Measurements from ENCODE around the gene ZNF683. TPM values are rescaled to one million over a fixed set of nuclear protein-coding genes. Genes with fewer than 3 reads are reported as not detected.

The ZNF683 gene
- total RNA-seq, 1 donor from 2014 or later: not detected

DNA sequence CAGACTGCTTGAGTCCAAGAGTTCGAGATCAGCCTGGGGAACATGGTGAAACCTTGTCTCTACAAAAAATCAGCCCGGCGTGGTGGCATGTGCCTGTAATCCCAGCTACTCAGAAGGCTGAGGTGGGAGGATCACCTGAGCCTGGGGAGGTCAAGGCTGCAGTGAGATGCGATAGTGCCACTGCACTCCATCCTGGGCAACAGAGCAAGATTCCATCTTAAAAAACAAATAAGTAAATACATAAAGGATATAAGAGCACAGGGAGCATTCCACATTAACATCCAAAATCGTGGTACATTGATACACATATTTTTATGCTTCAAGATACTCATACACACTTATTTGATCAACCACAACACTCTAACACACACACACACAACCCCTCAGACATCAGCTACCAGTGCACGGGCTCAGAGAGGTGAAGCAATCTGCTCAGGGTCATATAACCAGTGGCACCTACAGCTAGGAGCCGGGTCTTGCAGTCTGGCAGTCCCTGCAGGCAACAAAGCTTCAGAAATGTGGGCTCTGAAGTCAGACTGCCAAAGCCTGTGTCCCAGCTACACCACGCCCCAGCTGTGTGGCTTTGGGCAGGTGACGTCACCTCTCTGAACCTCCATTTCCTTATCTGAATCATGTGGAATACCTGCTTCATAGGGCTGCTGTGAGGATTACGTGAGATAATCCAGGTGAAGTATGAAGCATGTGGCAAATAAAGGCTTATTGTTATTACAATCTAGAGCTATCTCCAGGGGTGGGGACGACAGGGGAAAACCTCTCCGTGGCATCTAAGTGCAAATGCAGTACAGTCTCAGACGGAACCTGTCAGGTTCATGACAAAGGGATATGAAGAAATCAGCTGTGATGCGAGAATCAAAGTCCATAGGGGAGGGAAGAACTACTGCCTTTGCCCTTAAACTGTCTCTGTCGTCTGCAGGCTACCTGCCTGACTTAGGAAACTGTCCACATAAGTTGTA, 13.9 kb downstream of the ZNF683 start:
- DNase-seq: no peak

DNA sequence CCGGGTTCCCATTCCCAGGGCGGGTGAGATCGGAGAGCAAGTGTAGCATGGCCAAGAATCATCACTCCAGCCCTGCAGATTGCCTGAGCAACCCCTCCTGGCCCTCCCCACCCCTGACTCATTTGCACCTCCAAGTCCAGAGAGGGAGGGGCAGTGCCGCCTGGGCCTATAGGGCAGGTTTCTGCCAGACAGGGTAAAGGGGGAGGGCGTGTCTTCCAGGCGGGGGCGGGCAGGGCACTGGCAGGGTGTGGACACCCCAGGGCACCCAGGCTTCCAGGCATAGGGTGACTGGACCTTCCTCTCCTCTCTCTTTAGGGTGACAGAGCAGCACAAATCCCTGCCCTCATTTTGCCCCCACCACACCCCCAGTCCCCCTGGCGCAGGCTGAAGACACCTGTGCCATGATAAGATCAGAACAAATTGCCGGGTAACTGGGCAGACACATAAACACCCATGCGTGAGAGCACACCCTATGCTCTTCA, 15.4 kb downstream of the ZNF683 start:
- no peak for DNase-seq

DNA sequence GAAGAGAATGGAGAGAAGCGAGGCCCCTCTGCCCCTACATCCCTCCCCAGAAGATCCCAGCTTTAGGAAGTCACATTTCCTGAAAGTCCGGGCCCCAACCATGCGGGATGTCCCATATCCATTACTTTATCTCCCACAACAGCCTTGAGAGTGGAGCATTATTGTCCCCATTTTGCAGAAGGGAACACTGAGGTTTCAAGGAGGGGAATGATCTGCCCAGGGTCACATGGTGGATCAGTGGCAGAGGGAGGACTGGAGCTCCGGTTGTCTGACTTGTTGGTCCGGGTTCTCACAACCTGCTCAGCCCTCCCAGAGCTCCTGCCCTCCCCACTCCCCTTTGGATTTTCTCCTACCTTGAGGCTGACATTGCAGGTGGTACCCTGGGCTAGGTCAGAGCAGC, 16.4 kb downstream of the ZNF683 start:
- DNase-seq: no peak

DNA sequence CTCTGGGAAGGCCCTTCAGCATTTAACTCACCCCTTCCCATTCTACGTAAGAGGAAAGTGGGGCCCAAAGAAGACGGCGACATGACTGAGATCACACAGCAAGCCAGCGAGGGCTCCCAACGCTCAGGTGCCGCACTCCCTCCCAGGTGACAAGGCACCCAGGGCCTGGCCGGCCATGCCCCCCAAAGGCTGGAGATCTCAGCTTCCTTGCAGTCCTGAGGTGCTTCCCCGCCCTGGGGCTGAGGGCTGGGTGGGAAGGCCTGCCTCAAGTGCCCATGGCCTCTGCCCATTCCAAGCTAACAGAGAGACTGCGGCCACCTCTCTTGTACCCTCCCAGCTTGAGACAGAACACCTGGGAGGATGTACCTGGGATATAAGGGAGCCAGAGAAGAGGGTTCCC, 17.6 kb downstream of the ZNF683 start:
- DNase-seq: no peak

DNA sequence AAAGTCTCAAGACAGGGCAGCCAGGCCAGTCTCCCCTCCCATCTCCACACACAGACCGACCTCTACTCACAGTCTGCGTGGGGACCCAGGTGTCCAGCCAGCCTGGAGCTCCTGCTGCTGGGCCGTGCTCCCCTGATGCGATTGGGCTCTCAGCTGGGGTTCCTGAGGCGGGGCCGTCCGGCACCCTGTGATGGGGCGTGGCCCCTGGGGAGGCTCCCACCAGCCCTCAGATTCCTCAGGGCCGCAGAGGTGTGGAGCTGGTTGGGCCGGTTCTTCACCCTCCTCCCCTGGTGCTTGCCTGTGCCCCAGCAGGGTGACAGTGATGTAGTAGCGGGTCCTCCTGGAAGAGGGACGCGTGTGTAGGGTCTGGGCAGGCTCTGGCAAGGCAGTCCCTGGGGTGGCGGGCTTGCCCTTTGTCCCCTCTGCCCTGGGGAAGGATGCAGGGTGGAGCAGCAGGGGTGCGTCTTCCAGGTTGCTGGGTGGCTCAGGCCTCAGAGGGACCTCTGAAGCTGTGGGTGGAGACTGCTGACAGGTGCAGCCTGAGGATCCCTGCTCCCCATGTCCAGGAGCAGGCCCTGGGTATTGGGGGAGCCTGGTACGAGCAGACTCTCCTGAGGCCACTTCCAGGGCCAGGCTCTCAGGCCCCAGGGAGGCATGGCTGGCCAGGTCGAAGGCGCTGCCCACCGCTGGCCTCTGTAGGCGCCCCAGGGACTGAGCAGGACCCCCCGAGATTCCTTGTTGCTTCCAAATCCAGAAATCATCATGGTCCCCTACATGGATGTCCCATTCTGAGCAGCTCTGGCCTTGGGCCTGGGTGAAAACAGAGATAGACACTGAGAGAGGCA, 18.4 kb downstream of the ZNF683 start, which contains the start of gene CRYBG2:
TSS of gene CRYBG2 (minus strand) at position 155 of the 845 bp plus-strand sequence. CDS start 7,473 bp downstream, outside the sequence.
- no peak for DNase-seq

DNA sequence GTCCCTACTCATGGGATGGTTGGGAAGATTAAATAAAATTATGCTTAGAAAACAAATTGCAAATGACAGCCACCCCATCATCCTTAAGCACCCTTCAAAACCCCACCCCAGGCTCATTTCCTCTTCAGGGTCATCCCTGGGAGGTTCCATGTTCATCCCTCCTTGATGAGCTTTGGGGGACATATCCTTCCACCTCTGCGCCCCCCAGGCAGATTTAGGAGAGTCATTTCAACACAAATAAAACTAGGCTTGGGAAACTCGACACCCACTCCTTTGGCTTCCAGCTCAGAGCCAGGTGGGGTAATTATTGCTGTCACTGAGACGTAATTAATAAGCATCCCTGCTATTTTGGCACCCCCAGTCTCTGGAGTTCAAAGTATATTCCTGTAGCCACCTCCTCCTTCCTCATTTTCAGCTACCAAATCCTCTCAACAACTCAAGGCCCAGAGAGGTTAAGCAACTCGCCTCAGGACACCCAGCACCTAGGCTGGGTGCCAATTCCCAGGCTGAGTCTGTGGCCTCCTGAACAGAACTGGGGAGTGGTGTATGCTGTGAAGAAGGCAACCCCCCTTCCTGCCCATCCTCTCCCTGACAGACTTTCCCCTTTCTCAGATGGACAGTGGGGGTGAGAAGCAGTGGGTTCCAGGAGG, 19.2 kb downstream of the ZNF683 start:
- DNase-seq: no peak

DNA sequence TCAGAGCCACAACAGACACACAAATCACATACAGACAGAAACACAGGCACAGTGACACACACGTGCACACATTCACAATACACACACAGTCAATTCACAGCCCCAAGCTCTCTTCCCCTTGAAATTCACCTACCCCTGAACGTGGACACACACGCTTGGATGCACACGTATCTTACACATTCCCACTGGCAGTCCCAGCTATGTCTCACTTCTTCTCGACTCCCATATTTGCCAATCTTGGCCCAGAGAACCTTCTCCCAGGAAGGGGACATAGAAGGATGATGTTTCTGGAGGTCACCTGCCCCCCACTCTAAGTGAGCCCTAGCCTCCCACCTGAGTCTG, 20.2 kb downstream of the ZNF683 start:
- DNase-seq: no peak

DNA sequence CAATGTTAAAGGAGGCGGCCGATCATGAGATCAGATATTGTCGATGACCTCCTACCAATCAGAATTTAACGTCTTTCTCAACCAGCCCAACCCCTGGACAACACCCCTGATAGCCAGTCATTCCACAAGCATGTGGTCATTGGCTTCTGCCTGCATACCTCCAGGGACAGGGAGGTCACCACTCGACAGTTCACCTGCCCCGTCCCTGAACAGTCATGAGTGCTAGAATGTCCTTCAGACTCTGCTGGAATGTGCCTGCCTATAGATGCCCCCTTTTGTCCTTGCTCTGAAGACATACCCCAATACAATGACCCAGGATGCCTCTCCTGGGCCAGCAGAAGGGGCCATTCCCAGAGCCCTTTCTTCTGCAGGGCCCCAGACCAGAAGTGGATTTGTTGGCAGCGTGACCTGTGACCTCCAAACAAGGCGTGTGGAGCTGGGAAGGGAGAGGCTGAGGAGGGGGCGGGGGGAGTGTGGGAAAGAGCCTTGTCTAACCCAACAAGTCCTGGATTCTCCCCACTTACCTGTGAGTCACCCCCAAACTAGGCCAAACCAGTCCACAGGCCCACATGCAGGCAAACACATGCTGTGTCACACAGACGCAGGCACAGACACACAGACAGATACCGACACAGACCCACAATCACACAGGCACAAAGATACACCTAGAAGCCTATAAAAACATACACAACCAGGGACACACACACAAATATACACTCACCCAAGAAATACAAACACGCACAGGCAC, 20.8 kb downstream of the ZNF683 start:
- DNase-seq: no peak

DNA sequence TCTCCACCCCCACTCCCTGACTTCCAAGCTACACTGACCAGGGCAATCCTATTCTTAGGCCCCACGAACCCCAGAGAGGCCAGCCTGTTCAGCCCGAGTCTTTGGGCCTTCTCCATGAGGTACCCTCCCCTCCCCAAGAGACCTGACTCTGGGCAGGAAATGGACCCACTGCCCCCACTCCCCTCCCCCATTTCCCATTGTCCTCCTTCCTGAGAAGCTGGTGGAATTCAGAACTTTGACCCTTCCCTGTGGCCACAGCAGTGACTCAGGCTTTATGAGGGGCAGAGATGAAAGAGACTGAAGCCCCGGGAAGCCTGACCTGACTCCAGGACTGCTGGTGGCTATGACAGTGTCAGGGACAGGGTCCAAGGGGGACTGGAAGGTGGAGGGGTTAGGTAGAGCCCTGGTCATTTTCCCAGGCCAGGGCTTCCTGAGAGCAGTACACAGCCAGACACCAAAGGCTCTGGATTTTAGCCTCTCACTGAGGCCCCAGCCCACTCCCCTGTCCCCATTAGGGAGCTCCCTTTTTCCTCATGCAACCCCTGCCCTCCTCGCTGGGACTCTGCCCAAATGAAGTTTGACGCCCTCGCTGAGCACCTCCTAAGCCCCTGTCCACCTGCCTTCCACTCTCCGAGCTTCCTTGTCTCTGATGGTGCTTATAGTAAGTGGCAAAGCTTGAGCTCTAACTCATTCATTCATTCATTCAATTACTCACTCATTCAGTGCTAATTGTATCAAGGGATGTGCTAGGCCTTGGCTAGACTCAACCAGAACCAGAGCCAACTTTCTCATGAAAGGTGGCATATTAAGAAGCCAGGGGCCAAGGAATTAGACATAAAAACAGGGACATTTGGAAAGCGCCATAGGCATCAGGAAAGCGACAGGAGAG, 21.6 kb downstream of the ZNF683 start:
- DNase-seq: no peak

DNA sequence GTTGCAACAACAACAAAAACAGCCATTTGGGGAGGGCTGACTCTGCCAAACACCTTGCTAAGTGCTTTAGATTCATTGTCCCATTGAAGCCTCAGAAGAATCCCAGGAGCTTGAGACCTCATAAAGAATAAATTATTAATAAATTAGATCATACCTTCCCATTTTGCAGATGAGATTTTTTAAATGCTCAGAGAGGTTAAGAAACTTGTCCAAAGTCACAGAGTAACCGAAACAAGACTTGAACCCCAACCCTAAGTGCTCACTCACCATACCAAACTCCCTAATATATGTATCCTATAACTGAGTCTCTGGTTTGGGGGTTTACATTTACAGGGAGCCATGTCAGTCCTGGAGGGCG, 22.2 kb downstream of the ZNF683 start:
- no peak for DNase-seq

DNA sequence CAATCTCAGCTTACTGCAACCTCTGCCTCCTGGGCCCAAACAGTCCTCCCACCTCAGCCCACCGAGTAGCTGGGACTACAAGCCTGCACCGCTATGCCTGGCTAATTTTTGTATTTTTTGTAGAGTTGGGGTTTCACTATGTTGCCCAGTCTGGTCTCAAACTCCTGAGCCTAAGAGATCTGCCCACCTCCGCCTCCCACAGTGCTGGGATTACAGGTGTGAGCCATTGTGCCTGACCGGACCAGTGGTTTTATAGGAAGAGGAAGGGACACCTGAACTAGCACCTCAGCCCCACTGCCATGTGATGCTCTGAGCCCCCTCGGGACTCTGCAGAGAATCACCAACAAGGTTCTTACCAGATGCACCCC, 22.7 kb downstream of the ZNF683 start:
- DNase-seq: no peak

DNA sequence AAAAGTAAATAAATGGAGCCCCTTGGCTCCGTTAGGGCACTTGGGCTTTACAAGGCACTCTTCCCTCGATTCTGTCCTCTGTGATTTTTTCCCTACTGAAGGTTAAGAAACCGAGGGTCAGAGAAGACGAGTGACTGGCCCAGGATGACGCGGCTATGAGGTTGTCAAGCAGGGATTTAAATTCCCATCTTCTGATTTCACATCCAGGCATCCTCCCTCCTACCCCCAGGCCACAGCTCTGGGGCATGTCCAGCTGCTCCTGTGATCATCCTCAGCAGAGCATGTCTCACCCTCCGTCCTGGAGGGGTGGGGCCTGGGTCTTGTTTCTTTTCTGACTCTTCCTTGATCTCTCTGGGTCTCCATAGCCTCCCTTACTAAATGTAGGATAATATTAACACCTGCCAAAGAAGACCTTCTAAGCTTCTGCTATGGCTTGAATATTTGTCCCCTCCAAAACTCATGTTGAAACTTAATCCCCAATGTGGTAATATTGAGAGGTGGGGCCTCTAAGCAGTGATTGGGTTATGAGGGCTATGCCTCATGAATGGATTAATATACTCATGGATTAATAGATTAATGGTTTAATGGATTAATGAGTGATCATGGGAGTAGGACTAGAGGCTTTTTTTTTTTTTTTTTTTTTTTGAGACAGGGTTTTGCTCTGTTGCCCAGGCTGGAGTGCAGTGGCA, 23.2 kb downstream of the ZNF683 start:
- no peak for DNase-seq

DNA sequence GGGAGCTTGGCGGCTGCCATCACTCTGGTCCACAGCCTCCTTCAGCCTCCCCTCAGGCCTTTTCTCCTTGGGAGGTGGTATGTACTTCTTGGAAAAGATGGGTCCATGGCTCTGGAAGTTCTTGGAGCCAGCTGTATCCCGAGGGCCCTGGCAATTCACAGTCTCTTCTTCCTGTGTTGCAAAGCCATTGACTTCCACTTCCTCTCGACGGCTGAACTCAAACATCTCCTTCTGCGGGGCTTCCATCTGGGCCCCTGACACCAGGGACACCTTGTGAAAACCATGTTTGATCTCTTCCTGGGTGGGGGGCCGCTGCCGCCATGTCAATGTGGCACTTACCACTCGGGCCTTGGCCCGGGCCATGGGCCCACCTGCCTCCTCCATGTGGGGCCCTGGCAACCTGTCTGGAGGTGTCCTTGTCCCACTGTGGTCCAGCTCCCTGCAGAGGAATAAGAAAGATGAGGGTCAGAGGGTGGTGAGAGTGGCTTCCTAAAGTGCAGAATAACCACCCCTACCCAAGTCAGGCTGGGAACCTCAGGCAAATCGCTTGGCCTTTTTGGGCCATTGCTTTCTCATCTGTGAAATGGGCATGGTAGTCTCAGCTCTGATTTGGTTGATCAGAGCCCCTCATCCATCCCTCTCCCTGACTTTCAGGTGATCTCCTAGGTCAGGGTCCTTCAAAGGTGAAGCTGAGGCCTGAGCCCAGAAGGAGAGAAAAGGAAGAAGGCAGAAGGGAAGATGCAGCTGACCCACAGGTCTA, 26.1 kb downstream of the ZNF683 start:
- DNase-seq: no peak

DNA sequence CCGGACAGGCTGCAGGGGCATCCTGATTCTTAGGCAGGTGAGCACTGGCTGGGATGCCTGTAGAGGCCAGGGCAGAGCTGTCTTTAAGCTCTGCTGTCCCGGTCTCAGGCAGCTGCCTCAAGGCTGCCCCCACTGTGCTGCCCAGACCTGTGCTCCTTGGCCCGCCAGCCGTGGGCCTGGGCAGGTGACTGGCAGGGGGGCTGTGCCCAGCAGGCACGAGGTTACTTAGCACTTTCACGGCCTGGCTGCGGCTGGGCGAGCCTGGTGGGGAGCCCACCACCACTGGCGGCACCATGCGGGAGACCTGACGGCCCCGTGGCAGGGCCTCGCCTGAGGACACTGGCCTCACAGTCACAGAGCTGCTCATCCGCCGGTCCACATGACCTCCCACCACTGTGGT, 26.8 kb downstream of the ZNF683 start:
- DNase-seq: no peak

DNA sequence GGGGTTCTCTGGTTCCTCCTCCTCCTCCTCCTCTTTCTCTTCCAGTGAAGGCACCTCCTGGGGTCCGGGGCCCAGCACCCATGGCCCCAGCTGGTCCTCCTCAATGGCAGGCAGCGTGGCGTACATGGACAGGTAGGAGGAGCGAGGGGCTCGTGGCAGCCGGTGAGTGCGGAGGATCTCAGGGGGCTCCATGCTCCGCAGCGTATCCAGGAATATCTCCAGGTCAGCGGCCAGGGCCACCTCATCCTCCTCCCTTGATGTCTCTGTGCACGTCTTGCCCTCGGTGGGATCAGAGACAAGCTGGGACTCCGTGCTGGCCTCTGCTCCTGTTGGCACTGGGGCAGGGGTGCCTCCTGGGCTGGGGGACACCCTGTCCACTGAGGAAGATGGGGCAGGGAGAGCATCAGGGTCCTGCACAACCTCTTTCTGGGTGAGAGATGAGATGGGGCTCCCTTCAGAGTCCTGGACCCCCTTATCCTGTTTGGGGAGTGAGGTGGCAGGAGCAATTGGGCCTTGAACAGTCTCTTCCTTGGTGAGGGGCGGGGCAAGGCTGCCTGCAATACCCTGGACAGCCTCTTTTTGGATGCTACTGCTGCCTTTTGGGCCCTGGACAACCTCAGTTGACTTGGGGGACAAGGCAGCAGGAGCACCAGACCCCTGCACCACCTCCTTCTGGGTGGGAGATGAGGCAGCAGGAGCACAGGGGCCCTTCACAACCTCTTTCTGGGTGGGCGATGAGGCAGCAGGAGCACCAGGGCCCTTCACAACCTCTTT, 28.2 kb downstream of the ZNF683 start:
- no peak for DNase-seq

DNA sequence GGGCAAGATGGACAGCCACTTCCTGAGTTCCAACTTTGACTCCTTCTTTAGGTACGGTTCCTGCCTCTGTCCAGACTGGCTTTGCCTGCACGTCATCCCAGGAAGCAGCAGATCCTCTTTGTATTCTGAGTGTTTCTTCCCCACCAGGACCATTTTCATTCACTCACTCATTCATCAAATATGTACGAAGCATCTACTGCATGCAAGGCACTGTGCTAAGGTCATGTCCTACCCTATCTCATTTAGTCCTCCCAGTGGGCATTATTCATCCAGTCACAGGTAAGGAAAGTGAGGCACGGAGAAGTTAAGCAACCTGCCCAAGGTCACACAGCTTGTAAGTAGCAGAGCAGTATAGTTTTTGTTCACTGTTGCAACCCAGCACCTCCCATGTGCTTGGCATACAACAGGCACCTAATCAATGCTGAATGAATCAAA, 32.5 kb downstream of the ZNF683 start:
- DNase-seq: no peak

DNA sequence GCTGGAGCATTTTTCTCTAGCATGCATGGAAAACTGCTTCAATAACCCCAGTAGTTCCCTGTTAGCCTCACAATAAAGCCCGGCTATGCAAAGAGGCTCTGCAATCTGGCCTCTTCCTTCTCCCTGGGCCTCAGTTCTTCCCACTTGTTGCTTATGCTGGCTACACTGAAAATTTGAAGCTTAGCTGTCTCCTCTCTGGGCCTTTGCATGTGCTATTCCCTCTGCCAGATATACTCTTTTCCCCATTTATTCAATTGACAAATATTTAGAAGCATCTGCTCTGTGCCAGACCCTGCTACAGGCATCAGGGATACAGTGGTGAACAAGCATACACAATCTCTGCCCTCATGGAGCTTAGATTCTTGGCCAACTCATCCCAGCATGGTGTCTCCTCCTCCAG, 33.9 kb downstream of the ZNF683 start:
- no peak for DNase-seq

DNA sequence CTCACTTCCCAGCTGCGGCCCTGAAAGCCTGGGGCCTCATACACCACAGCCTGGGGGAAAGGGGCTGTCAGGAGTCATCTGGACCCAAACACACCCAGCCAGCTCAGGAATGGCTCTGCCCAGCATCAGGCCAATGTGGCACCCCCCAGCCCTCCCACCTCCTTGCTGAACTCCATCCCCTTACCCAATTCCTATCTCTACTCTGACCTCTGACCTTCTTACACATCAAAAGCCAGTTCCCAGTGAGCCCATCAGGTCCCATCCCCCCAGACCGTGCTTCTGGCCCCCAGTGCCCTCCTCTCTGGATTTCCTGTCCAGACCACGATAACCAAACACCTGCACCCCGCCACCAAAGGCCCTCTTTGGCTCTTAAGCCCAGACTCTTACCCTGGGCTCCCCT, 34.9 kb downstream of the ZNF683 start:
- DNase-seq: no peak

DNA sequence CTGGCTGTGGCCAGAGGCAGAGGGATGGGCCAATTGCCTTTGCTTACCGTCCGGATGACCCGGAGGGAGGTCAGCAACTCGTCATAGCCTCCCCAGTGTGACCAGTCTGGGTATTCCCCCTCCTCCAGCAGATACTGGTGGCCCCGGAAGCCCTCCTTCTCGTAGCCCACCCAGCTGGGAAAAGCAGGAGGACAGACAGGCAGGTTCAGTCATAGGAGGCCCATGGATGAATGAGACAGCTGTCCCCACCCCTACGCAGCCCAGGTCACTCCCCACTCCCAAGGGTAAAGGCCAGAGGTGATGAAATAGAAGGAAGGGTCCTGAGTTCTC, 35.4 kb downstream of the ZNF683 start:
- DNase-seq: no peak
